ENCODE data around the gene PLCD3.
"Not testable (repeated sequence)": the region's sequence is repeated elsewhere in the genome, so short reads cannot be mapped to it uniquely, and the experiment has no call there.

The PLCD3 gene

DNA sequence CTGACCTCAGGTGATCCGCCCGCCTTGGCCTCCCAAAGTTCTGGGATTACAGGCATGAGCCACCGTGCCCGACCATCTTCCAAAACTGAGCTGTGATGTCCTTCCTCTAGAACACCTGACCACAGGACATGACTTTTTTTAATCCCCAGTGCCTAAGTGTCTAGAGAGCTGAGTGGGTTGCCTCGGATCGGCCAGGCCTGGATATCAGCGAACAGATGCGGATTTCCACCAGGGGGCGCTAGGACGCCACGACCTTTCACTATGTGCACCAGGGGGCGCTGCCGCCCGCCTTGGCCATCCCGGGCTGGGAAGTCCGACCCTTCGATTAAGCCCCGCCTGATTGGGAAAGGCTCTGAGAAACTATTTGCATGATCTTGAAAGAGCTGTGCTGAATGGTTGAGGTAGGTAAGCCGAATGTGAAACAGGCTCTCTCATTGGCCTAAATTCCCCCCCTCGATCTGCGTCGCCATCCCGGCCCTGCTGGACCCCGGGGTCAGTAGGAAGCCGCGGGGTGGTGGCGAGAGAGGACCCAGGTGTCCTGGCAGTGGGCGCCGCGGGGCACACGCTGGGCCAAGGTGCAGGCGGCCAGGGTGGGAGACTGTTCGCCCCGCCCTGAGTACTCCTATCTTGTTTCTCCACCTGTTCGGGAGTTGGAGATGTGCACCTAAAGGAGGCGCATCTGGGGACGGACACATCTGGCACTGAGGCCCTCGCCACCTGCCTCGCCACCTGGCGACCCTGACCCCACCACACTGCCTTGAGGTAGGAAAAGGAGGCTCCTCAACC, 3.1 kb upstream of the PLCD3 start, which contains the start of gene ACBD4:
Gene ACBD4 (plus strand): TSS at position 496 of the 786 bp plus-strand sequence. CDS start 458 bp downstream, outside the sequence.
- DNase-seq (ENCODE audit: low read depth) = peak; percentile 95

GRCh38 chr17:45132572-45133463, 503 bp upstream of the PLCD3 start:
- no peak for DNase-seq (ENCODE audit: low read depth)

DNA sequence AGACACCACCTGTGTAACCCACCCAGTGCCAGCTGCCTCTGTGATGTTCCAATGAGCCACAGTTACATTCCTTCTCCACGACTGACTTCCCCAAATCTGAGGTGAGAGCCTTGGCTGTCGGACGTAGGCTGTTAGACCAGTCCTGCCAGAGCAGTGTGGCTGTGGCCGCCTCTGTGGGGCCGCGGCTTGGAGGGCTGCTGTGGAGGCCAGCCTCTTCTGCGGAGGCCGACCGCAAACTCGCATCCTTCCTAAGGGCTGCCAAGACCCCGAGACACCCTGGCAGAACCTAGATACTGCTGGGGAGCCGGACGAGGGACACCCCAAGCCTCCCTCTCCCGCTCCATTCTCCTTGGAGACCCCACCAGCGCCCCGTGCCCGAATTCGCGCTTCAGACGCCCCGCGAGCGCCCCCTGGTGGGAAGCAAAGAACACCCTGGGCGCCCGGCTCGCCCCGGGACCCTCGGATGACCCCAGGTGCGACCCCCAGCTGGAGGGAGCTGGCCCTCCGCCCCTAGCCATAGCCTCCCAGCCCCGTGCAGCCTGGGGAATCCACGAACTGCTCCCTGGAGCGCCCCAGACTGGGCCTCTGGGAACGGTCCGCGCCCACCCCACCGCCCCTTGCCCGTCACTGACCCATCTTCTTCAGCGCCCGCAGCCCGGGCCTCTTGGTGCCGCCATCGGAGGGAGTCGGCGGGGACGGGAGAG, 547 bp downstream of the PLCD3 start:
- DNase-seq (ENCODE audit: low read depth) = no peak

DNA sequence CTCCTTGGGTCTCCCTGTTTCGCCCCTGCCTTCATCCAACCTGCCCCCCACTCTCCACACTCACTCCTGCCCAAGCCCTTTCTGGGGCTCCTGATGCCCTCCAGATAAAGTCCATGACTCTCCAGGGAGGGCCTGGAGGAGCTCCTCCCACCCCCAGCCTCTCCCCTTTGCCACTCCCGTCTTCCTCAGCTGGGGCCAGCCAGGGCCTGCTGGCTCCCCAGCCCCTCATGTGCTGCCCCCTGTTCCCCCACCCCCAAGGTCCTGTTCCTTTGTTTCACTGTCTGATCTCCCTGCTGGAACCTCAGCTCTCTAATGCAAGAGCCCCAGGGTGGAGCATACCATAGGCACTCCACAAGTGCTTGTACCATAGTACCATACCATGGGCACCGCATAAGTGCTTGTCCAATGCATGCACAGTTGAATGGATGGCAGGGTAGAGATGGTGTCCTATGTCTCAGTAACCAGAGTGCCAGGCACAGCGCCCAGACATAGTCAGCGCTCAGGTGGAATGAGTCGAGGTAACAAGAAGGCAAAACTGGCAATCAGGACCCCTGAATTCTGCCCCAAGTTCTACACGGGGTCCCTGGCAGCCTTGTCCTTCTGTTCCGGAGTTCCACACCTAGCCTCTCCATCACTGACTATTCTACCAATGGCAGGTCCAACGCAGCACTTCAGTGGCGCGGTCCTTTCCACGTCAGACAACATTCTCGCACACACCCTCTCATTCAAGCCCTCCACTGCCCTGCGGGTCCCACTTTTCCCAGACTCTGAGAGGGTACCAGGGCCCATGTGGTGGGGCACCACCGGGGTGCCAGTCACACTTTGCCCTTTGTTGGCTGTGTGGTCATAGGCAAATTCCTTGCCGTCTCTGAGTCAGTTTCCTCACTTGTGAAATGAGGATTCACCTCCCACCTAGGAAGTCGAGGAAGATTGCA, 1.4 kb downstream of the PLCD3 start:
- no peak for DNase-seq (ENCODE audit: low read depth)

DNA sequence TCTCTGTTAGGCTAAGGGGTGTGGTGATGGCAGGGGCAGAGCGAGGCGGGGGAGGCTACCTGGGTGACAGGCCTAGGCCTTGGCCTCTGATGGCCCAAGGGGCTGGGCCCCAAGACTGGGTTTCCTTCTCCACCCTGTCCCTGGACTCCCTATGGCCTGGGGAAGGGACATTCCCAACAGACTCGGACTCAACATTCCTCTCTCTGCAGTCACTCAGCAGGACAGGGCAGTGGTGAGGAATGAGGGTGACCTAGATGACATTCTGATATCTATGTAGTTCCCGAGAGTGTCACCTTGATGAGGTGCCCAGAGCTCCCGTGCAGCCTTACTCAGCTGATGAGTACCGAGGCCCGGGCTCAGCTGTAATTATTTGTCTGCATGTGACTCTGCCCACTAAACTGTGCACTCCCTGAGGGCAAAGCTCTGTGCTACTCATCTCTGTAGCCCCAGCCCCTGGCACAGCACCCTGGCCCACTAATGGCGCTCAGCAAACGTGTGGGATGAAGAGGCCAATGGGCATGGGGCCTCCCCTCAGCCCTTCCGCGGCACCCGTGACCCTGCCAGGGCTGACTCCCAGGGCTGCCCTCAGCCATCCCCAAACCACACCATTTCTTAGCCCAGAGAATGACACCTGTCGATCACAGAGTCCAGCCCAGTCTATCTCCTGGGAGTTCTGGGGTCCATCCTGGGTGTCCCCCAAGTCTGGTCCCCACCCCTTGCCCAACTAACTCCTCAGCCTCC, 2.2 kb downstream of the PLCD3 start:
- no peak for DNase-seq (ENCODE audit: low read depth)

DNA sequence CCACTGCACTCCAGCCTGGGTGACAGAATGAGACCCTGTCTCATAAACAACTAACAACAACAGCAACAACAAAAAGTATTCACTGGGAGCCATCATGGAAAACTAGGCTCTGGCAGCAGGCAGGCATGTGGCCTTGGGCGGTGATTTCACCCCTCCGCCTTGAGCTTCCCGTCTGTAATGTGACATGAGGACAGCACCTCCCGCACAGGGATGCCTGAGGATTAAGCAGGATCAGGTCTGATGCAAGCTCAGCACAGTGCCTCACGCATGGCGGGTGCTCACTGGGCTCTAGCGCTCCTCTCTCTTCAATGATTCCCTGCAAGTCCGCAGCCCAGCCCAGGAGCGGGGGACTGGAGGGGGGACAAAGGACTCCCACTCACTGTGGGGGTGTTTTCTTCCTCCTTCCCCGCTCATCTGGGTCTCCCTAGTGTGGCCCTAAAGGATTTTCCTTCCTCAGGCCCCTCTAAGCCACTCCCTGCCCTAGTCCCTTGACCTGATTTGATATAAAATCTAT, 2.8 kb downstream of the PLCD3 start:
- DNase-seq (ENCODE audit: low read depth) = no peak

GRCh38 chr17:45128989-45129388, 3.3 kb downstream of the PLCD3 start:
- DNase-seq (ENCODE audit: low read depth) = no peak

DNA sequence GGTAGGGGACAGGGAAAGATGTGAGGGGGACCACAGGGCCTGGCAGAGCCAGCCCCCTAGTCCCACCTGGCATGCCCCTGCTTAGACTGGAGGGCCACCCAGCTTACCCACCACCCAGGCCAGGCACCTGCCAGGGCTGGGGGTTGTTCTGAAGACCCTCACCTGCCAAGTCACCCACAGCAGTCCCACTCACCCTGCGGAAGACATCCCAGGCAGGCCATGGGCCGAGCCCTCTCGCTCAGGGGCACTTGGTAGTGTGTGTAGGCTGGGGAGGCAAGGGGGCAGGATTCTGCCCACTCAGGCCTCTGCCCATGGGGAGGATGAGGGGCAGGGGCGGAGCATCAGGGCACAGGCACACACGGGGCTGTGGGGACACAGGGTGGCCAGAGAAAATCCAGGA, 4.0 kb downstream of the PLCD3 start:
- no peak for DNase-seq (ENCODE audit: low read depth)

DNA sequence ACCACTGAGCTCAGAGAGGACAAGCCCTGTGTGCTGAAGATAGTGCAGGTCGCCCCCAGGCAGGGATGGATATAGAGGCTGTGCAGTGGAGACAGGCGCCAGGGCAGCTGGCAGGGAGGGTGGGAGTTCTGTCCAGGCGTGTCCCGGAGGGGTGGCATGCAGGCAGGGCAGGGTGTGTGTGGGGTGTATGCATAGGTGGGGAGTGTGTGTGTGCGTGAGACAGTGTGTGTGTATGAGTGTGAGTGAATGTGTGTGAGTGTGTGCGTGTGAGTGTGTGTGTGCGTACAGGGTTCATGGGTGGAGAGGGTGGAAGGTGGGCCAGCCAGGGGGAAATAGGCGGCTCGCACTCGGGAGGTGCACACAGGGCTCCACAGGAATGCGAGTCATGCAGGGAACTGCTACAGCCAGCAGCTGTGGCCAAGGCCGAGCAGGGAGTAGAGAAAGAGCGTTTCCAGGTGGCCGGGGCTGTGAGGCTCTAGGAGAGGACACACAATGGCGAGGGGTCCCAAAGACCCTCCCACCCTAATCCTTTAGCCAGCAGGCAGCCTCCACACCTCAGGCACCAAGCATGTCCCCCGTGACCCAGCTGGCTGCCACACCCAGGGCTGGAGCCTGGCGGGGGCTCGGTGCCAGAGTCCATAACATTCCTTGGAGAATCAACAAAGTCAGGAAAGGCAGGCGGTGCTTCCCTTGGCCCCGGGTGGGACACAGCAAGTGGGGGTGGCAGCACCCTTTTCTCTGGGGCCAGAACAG, 4.6 kb downstream of the PLCD3 start:
- DNase-seq (ENCODE audit: low read depth) = no peak

DNA sequence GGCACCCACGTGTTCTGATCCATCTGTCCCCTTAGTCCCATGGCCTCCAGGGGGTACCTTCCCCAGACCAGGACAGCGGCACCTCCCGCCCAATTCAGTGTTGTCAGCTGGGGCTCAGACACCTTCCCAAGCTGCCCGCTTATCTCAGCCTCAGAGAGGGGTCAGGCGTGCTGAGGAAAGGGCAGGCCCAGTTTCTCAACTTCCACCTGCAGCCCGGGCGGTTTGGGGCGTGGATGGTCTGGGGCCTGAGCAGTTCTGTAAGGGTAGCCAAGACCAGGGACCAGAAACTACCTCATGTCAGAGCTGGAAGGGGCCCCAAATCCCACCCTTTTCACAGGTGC, 5.1 kb downstream of the PLCD3 start:
- no peak for DNase-seq (ENCODE audit: low read depth)

DNA sequence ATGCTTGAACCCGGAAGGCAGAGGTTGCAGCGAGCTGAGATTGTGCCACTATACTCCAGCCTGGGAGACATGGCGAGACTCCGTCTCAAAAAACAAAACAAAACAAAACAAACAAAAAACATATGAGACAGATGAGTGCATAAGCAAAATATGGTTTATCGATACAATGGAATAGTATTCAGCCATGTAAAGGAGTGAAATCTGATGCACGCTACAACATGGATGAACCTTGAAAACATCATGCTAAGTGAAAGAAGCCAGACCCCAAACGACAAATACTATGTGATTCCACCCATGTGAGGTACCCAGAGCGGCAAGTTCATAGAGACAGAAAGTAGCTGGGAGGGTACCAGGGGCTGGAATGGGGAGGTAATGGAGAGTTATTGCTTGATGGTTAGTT, 6.8 kb downstream of the PLCD3 start:
- DNase-seq (ENCODE audit: low read depth) = no peak

DNA sequence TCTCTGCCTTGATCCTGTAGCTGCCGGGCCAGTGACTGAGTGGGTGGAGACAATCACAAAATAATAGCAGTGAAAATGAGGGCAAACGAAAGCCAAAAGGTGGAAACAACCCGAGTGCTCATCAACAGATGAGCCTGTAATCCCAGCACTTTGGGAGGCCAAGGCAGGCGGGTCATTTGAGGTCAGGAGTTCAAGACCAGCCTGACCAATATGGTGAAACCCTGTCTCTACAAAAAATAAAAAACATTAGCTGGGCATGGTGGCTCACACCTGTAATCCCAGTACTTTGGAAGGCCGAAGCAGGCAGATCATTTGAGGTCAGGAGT, 7.6 kb downstream of the PLCD3 start:
- DNase-seq (ENCODE audit: low read depth) = not testable (repeated sequence)

DNA sequence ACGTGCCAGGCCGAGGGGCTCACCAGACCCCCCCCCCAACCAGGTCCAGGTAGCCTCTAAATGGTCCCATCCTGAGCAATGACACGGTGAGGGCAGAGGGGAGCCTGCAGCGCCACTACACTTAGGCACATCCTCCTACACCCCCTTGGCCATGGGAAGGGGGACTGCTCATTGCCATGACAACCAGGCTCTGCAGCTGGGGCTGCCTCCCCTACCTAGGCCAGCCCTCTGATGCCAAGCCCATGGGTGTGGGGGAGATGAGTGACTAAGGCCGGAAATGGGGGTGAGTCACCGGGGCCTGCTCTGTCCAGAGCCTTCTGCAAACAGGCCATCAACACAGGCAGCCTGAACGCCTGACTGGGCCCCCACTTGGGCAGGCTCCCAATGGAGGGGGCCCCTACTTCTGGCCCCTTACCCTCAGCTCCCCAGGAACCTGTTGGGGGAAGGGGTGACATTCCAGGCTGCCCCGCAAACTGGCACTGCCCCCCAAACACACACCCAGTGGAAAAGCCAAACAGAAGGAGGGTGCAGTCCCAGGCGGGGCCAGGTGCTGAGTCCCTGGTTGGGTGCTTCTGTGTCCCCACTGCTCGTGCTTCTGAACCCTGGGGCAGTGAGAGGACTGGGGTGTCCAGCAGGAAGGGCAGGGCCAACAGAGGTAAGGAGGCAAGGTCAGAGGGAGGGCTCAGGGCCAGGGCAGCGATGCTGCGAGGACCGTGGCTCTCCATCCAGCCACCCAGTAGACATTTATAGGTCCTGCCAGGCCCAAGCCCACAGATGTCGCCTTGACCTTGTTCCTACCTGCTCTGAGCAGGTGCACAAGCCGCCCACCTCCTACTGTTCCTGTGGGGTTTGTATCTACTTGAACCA, 8.2 kb downstream of the PLCD3 start:
- no peak for DNase-seq (ENCODE audit: low read depth)

DNA sequence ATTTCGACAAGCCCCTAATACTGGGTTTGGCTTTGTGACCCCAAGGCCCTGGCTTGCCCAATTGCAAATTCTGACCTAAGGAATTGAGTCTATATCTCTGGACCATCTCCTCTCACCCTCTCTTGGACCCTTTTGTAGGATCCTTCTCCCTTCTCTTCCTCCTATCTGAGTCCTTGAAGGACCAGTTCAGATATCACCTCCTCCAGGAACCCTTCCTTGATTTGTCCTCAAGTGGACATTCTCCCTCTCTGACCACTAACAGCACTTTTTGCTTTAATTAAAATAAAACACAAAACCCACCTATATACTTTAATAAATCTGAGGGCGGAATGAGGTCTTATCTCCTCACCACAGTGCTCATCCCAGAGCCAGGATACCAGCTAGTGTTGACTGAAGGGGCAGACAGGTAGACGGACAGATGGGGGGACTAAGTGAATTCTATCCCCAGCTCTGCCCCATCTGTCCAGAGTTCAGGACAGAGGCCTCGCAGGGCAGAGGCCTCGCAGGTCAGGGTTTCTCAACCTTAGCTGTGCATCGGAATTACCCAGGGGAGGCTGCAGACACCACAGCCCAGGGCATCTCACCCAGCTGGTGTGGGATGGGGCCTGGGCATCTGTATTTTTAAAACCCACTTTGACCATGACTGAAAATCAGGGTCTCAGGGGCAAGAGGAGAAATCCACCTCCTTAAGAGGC, 9.1 kb downstream of the PLCD3 start:
- DNase-seq (ENCODE audit: low read depth) = no peak

DNA sequence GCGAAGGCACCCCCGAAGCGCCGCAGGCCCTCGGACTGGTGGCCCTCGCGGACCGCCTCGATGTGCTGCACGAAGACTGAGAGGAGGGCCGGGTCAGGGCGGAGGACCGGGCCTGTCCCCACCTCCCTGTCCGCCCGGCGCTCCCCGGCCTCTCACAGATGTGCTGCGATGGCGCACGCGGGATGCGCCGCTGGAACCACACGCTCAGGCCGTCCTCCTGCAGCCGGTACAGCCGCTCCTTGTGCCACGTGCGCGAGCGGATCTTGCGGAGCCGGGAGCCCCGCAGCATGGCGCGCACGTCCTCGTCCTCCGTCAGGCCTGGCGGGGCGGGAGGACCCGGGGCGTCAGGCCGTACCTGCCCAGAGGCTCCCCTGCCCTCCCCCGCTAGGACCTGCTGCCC, 11.3 kb downstream of the PLCD3 start:
- no peak for DNase-seq (ENCODE audit: low read depth)

DNA sequence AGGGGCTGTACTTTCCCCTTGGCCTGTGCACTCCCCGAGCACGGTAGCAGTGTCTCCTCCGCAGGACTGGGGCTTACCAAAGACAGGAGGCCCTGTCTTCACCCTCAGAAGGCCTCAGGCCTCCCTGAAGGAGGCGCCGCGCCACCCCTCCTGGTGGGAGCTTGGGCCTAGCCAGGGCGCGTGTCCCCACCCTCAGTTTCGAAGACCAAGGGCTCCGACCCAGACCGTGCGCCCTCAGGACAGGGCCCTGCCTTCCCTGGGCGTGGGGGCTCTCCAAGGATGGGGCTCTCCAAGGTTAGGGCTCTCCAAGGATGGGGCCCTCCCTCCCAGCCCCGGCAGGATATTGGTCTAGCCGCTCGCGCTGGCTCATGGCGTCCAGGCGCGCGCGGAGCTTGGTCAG, 11.8 kb downstream of the PLCD3 start:
- DNase-seq (ENCODE audit: low read depth) = no peak

DNA sequence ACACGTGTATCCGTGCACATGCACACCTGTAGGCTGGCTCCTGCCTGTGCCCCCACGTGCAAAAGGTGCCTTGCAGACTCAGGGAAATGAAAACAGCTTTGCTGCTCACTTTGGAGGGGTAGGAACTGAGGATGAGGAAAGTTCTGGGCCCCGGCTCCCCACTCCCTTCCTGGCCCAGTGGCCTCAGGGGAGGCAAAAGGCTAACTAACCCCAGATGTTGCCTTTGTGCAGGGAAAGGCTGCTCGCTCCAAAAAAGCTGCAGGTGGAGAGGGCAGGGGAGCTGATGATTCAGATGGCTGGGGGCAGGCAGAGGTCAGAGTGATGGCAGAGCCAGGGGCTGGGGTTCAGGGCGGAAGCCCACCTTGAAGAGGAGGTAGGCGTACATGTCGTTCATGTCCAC, 12.4 kb downstream of the PLCD3 start:
- no peak for DNase-seq (ENCODE audit: low read depth)

- no peak for DNase-seq (ENCODE audit: low read depth)
Measured at GRCh38 chr17:45118691-45119090, 13.6 kb downstream of the PLCD3 start.

All from stimulated activated CD8-positive, alpha-beta memory T cell treated with anti-CD3 and anti-CD28 coated beads, Interleukin-7, amount 100 ng/mL, for 24 hours (primary cell).